ENCODE results near the gene S100A5. TPM values are rescaled to one million over a fixed set of nuclear protein-coding genes. Genes with fewer than 3 reads are reported as not detected.
"Not testable (repeated sequence)": the region's sequence is repeated elsewhere in the genome, so short reads cannot be mapped to it uniquely, and the experiment has no call there.

Gene S100A5
- total RNA-seq, 4 donors from 2014 or later = not detected

GRCh38 chr1:153585006-153585405, 44.3 kb upstream of the S100A5 start:
- Histone ChIP-seq H3K9me3 (no peaks in the 10 kb centered on the region), H3K4me3 (no peak overlapping the region), H3K27me3 (no peaks in the 10 kb centered on the region), H3K4me1 (no peaks in the 10 kb centered on the region), H3K27ac (no peak overlapping the region), H3K36me3 (no peaks in the 10 kb centered on the region)
- no peak for DNase-seq
- intact Hi-C loops (cut with DNase I; ENCODE audit: low total_unique reads) (no loop called here), in situ Hi-C loops (cut with MboI; ENCODE audit: low sequenced_read_pairs in 4 of 4) (loop anchor here in 1 of 4 donors (25.0 kb wide), 1 partner anchor 152 kb away; the partner anchor contains the start of gene INTS3)
- TF ChIP-seq POLR2A (IDR thresholded peaks at IDR 0.05) (no peak), CTCF (IDR thresholded peaks at IDR 0.05 in 4 of 5, conservative IDR thresholded peaks at IDR 0.05 in 1 of 5) (no peak)
- ATAC-seq = no peak

GRCh38 chr1:153583976-153584375, 43.2 kb upstream of the S100A5 start:
- in situ Hi-C loops (cut with MboI; ENCODE audit: low sequenced_read_pairs in 4 of 4) (loop anchor here in 1 of 4 donors (25.0 kb wide), 1 partner anchor 153 kb away; the partner anchor contains the start of gene INTS3), intact Hi-C loops (cut with DNase I; ENCODE audit: low total_unique reads) (no loop called here)
- ATAC-seq (no peak), DNase-seq (no peak)
- Histone ChIP-seq H3K27ac (no peak overlapping the region), H3K36me3 (no peaks in the 10 kb centered on the region), H3K9me3 (no peaks in the 10 kb centered on the region), H3K4me1 (no peaks in the 10 kb centered on the region), H3K27me3 (no peaks in the 10 kb centered on the region), H3K4me3 (no peak overlapping the region)
- TF ChIP-seq POLR2A (IDR thresholded peaks at IDR 0.05) (no peak), CTCF (IDR thresholded peaks at IDR 0.05 in 4 of 5, conservative IDR thresholded peaks at IDR 0.05 in 1 of 5) (no peak)

- ATAC-seq; H3K27ac ChIP-seq; H3K9me3 ChIP-seq; H3K36me3 ChIP-seq; H3K4me1 ChIP-seq; H3K27me3 ChIP-seq; DNase-seq; H3K4me3 ChIP-seq; intact Hi-C loops (cut with DNase I; ENCODE audit: low total_unique reads): not testable (repeated sequence)
- in situ Hi-C loops (cut with MboI; ENCODE audit: low sequenced_read_pairs in 4 of 4) = loop anchor here in 1 of 4 donors (25.0 kb wide), 1 partner anchor 154 kb away; the partner anchor contains the start of gene INTS3
These were observed 42.8 kb upstream of the S100A5 start for GRCh38 chr1:153583514-153583913.

- H3K27me3 ChIP-seq; ATAC-seq; intact Hi-C loops (cut with DNase I; ENCODE audit: low total_unique reads); H3K27ac ChIP-seq; H3K9me3 ChIP-seq; H3K36me3 ChIP-seq; H3K4me3 ChIP-seq; DNase-seq; H3K4me1 ChIP-seq: not testable (repeated sequence)
- in situ Hi-C loops (cut with MboI; ENCODE audit: low sequenced_read_pairs in 4 of 4) = loop anchor here in 1 of 4 donors (25.0 kb wide), 1 partner anchor 154 kb away; the partner anchor contains the start of gene INTS3
These were observed 42.1 kb upstream of the S100A5 start for GRCh38 chr1:153582836-153583235.

- H3K4me3 ChIP-seq = no peak overlapping the region
- no peaks in the 10 kb centered on the region for H3K36me3 ChIP-seq
- peaks cover 0 to 4% (median 0%) of the 10 kb centered on the region in 3 donors for H3K27me3 ChIP-seq
- H3K4me1 ChIP-seq = no peaks in the 10 kb centered on the region
- TF ChIP-seq POLR2A (IDR thresholded peaks at IDR 0.05) (no peak), CTCF (IDR thresholded peaks at IDR 0.05 in 4 of 5, conservative IDR thresholded peaks at IDR 0.05 in 1 of 5) (no peak)
- in situ Hi-C loops (cut with MboI; ENCODE audit: low sequenced_read_pairs in 4 of 4) (loop anchor here in 1 of 4 donors (25.0 kb wide), 1 partner anchor 158 kb away; the partner anchor contains the start of gene INTS3), intact Hi-C loops (cut with DNase I; ENCODE audit: low total_unique reads) (no loop called here)
- no peaks in the 10 kb centered on the region for H3K9me3 ChIP-seq
- DNase-seq (no peak), ATAC-seq (no peak)
- no peak overlapping the region for H3K27ac ChIP-seq
These were observed 38.2 kb upstream of the S100A5 start for GRCh38 chr1:153578936-153579335.

GRCh38 chr1:153578490-153578889, 37.8 kb upstream of the S100A5 start:
- Histone ChIP-seq H3K27me3 (peaks cover 0 to 4% (median 0%) of the 10 kb centered on the region in 3 donors), H3K36me3 (no peaks in the 10 kb centered on the region), H3K4me3 (no peak overlapping the region), H3K4me1 (no peaks in the 10 kb centered on the region), H3K9me3 (no peaks in the 10 kb centered on the region), H3K27ac (no peak overlapping the region)
- DNase-seq (no peak), ATAC-seq (no peak)
- in situ Hi-C loops (cut with MboI; ENCODE audit: low sequenced_read_pairs in 4 of 4) = loop anchor here in 1 of 4 donors (25.0 kb wide), 1 partner anchor 159 kb away; the partner anchor contains the start of gene INTS3
- TF ChIP-seq POLR2A (IDR thresholded peaks at IDR 0.05) = no peak
- TF ChIP-seq CTCF (IDR thresholded peaks at IDR 0.05 in 4 of 5, conservative IDR thresholded peaks at IDR 0.05 in 1 of 5) = no peak
- intact Hi-C loops (cut with DNase I; ENCODE audit: low total_unique reads) = no loop called here

All from gastrocnemius medialis (tissue), 4 donors.